ENCODE results near the gene CTPS1.

CTPS1 gene

DNA sequence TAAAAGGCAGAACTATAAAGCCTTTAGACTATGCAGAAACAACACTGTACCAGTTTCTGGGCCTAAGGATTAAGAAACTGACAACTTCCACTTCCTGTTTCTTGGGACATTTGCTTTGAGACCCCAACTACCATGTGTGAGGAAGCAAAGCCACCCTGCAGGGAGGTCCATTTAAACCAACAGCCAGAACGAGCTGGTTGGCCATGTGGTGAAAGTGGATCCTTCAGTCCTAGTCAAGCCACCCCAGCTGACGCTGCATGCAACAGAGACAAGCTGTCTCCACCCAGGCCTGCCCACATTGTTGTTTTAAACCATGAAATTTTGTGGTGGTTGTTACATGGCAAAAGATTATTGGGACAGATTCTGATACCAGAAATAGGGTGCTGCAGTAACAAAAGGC, 73.8 kb downstream of the CTPS1 start:
- no peak for ATAC-seq
- TF ChIP-seq, protein P1, sequence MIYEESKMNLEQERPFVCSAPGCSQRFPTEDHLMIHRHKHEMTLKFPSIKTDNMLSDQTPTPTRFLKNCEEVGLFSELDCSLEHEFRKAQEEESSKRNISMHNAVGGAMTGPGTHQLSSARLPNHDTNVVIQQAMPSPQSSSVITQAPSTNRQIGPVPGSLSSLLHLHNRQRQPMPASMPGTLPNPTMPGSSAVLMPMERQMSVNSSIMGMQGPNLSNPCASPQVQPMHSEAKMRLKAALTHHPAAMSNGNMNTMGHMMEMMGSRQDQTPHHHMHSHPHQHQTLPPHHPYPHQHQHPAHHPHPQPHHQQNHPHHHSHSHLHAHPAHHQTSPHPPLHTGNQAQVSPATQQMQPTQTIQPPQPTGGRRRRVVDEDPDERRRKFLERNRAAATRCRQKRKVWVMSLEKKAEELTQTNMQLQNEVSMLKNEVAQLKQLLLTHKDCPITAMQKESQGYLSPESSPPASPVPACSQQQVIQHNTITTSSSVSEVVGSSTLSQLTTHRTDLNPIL (CRISPR knock-in tag; IDR thresholded peaks at IDR 0.05; ENCODE audit: low read depth), result no peak
- TF ChIP-seq ISL1 (CRISPR knock-in tag; IDR thresholded peaks at IDR 0.05), result no peak
- no peak for TF ChIP-seq ZC3H10 (CRISPR knock-in tag; IDR thresholded peaks at IDR 0.05)
- TF ChIP-seq GLIS3 (CRISPR knock-in tag; IDR thresholded peaks at IDR 0.05), result no peak
- no peak for TF ChIP-seq ZNF70 (CRISPR knock-in tag; IDR thresholded peaks at IDR 0.05)
- TF ChIP-seq, protein P2, sequence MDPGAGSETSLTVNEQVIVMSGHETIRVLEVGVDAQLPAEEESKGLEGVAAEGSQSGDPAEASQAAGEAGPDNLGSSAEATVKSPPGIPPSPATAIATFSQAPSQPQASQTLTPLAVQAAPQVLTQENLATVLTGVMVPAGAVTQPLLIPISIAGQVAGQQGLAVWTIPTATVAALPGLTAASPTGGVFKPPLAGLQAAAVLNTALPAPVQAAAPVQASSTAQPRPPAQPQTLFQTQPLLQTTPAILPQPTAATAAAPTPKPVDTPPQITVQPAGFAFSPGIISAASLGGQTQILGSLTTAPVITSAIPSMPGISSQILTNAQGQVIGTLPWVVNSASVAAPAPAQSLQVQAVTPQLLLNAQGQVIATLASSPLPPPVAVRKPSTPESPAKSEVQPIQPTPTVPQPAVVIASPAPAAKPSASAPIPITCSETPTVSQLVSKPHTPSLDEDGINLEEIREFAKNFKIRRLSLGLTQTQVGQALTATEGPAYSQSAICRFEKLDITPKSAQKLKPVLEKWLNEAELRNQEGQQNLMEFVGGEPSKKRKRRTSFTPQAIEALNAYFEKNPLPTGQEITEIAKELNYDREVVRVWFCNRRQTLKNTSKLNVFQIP (CRISPR knock-in tag; IDR thresholded peaks at IDR 0.05; ENCODE audit: borderline replicate concordance, low read depth), result no peak
- no peak for TF ChIP-seq ARNTL (CRISPR knock-in tag; IDR thresholded peaks at IDR 0.05; ENCODE audit: borderline replicate concordance, low read depth)
- TF ChIP-seq TCF4 (CRISPR knock-in tag; IDR thresholded peaks at IDR 0.05; ENCODE audit: borderline replicate concordance), result no peak
- TF ChIP-seq, protein P3, sequence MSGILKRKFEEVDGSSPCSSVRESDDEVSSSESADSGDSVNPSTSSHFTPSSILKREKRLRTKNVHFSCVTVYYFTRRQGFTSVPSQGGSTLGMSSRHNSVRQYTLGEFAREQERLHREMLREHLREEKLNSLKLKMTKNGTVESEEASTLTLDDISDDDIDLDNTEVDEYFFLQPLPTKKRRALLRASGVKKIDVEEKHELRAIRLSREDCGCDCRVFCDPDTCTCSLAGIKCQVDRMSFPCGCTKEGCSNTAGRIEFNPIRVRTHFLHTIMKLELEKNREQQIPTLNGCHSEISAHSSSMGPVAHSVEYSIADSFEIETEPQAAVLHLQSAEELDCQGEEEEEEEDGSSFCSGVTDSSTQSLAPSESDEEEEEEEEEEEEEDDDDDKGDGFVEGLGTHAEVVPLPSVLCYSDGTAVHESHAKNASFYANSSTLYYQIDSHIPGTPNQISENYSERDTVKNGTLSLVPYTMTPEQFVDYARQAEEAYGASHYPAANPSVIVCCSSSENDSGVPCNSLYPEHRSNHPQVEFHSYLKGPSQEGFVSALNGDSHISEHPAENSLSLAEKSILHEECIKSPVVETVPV (CRISPR knock-in tag; IDR thresholded peaks at IDR 0.05), result no peak
- no peak for TF ChIP-seq BACH2 (CRISPR knock-in tag; IDR thresholded peaks at IDR 0.05; ENCODE audit: borderline replicate concordance)
- TF ChIP-seq, protein P4, sequence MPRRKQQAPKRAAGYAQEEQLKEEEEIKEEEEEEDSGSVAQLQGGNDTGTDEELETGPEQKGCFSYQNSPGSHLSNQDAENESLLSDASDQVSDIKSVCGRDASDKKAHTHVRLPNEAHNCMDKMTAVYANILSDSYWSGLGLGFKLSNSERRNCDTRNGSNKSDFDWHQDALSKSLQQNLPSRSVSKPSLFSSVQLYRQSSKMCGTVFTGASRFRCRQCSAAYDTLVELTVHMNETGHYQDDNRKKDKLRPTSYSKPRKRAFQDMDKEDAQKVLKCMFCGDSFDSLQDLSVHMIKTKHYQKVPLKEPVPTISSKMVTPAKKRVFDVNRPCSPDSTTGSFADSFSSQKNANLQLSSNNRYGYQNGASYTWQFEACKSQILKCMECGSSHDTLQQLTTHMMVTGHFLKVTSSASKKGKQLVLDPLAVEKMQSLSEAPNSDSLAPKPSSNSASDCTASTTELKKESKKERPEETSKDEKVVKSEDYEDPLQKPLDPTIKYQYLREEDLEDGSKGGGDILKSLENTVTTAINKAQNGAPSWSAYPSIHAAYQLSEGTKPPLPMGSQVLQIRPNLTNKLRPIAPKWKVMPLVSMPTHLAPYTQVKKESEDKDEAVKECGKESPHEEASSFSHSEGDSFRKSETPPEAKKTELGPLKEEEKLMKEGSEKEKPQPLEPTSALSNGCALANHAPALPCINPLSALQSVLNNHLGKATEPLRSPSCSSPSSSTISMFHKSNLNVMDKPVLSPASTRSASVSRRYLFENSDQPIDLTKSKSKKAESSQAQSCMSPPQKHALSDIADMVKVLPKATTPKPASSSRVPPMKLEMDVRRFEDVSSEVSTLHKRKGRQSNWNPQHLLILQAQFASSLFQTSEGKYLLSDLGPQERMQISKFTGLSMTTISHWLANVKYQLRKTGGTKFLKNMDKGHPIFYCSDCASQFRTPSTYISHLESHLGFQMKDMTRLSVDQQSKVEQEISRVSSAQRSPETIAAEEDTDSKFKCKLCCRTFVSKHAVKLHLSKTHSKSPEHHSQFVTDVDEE (CRISPR knock-in tag; IDR thresholded peaks at IDR 0.05), result no peak
- TF ChIP-seq ZFP3 (CRISPR knock-in tag; IDR thresholded peaks at IDR 0.05), result no peak
- no peak for TF ChIP-seq ZNF565 (CRISPR knock-in tag; conservative IDR thresholded peaks at IDR 0.05; ENCODE audit: low read depth)
- no peak for TF ChIP-seq ZFP30 (CRISPR knock-in tag; IDR thresholded peaks at IDR 0.05)
- TF ChIP-seq TOX (CRISPR knock-in tag; IDR thresholded peaks at IDR 0.05; ENCODE audit: borderline replicate concordance), result no peak
- TF ChIP-seq ESRRG (CRISPR knock-in tag; IDR thresholded peaks at IDR 0.05), result no peak
- TF ChIP-seq SNAI2 (CRISPR knock-in tag; IDR thresholded peaks at IDR 0.05), result no peak
- no peak for TF ChIP-seq PPARA (CRISPR knock-in tag; IDR thresholded peaks at IDR 0.05; ENCODE audit: borderline replicate concordance)
- TF ChIP-seq, protein P5, sequence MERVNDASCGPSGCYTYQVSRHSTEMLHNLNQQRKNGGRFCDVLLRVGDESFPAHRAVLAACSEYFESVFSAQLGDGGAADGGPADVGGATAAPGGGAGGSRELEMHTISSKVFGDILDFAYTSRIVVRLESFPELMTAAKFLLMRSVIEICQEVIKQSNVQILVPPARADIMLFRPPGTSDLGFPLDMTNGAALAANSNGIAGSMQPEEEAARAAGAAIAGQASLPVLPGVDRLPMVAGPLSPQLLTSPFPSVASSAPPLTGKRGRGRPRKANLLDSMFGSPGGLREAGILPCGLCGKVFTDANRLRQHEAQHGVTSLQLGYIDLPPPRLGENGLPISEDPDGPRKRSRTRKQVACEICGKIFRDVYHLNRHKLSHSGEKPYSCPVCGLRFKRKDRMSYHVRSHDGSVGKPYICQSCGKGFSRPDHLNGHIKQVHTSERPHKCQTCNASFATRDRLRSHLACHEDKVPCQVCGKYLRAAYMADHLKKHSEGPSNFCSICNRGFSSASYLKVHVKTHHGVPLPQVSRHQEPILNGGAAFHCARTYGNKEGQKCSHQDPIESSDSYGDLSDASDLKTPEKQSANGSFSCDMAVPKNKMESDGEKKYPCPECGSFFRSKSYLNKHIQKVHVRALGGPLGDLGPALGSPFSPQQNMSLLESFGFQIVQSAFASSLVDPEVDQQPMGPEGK (CRISPR knock-in tag; IDR thresholded peaks at IDR 0.05; ENCODE audit: borderline replicate concordance), result no peak

DNA sequence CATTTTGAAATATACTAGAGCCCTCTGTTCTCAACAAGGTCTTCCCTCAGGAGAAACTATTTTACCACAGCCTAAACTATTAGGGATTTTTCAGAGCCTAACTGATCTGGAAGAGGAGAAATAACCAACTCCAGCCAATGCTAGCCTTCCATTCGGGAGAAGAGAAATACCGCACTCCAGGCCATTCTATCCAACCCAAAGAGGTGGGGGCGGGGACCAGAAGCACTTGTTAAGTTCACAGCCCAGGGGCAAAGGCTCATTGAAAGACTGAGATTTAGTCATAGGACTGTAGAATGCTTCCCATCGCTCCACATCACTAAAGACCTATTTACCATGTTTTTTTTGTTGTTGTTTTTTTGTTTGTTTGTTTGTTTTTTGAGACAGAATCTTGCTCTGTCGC, 77.4 kb downstream of the CTPS1 start:
- TF ChIP-seq ZNF565 (CRISPR knock-in tag; conservative IDR thresholded peaks at IDR 0.05; ENCODE audit: low read depth) (no peak), RARB (CRISPR knock-in tag; IDR thresholded peaks at IDR 0.05) (no peak), SNAI2 (CRISPR knock-in tag; IDR thresholded peaks at IDR 0.05) (no peak), BACH2 (CRISPR knock-in tag; IDR thresholded peaks at IDR 0.05; ENCODE audit: borderline replicate concordance) (no peak), TOX (CRISPR knock-in tag; IDR thresholded peaks at IDR 0.05; ENCODE audit: borderline replicate concordance) (no peak), ZNF8 (CRISPR knock-in tag; IDR thresholded peaks at IDR 0.05) (no peak), GLIS3 (CRISPR knock-in tag; IDR thresholded peaks at IDR 0.05) (no peak), ESRRG (CRISPR knock-in tag; IDR thresholded peaks at IDR 0.05) (no peak), ZNF70 (CRISPR knock-in tag; IDR thresholded peaks at IDR 0.05) (no peak), ZFP30 (CRISPR knock-in tag; IDR thresholded peaks at IDR 0.05) (no peak), PPARA (CRISPR knock-in tag; IDR thresholded peaks at IDR 0.05; ENCODE audit: borderline replicate concordance) (no peak), ARNTL (CRISPR knock-in tag; IDR thresholded peaks at IDR 0.05; ENCODE audit: borderline replicate concordance, low read depth) (no peak), CSDC2 (CRISPR knock-in tag; IDR thresholded peaks at IDR 0.05) (no peak), ZC3H10 (CRISPR knock-in tag; IDR thresholded peaks at IDR 0.05) (no peak), OSR1 (CRISPR knock-in tag; IDR thresholded peaks at IDR 0.05) (no peak)
- TF ChIP-seq, protein P2 (CRISPR knock-in tag; IDR thresholded peaks at IDR 0.05; ENCODE audit: borderline replicate concordance, low read depth), result no peak
- TF ChIP-seq, protein P5 (CRISPR knock-in tag; IDR thresholded peaks at IDR 0.05; ENCODE audit: borderline replicate concordance), result no peak
- no peak for ATAC-seq

All from SK-N-SH treated with all-trans-retinoic acid at 6 μM for 48 hours (cell line).